ENCODE measurements around the gene ARHGAP12.
A peak's percentile ranks its signal among the peaks of the same experiment; 100 is the strongest.
"Not testable (repeated sequence)": the region's sequence is repeated elsewhere in the genome, so short reads cannot be mapped to it uniquely, and the experiment has no call there.

ARHGAP12 gene, protein sequence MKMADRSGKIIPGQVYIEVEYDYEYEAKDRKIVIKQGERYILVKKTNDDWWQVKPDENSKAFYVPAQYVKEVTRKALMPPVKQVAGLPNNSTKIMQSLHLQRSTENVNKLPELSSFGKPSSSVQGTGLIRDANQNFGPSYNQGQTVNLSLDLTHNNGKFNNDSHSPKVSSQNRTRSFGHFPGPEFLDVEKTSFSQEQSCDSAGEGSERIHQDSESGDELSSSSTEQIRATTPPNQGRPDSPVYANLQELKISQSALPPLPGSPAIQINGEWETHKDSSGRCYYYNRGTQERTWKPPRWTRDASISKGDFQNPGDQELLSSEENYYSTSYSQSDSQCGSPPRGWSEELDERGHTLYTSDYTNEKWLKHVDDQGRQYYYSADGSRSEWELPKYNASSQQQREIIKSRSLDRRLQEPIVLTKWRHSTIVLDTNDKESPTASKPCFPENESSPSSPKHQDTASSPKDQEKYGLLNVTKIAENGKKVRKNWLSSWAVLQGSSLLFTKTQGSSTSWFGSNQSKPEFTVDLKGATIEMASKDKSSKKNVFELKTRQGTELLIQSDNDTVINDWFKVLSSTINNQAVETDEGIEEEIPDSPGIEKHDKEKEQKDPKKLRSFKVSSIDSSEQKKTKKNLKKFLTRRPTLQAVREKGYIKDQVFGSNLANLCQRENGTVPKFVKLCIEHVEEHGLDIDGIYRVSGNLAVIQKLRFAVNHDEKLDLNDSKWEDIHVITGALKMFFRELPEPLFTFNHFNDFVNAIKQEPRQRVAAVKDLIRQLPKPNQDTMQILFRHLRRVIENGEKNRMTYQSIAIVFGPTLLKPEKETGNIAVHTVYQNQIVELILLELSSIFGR

GRCh38 chr10:31928549-31929260, at the start of gene ARHGAP12:
TSS of gene ARHGAP12 (minus strand) at chr10:31928831. CDS start at chr10:31908855, 19,976 bp downstream.
- DNase-seq: peak; percentile 82

GRCh38 chr10:31978156-31978483, 49.5 kb upstream of the ARHGAP12 start:
- DNase-seq: no peak

DNA sequence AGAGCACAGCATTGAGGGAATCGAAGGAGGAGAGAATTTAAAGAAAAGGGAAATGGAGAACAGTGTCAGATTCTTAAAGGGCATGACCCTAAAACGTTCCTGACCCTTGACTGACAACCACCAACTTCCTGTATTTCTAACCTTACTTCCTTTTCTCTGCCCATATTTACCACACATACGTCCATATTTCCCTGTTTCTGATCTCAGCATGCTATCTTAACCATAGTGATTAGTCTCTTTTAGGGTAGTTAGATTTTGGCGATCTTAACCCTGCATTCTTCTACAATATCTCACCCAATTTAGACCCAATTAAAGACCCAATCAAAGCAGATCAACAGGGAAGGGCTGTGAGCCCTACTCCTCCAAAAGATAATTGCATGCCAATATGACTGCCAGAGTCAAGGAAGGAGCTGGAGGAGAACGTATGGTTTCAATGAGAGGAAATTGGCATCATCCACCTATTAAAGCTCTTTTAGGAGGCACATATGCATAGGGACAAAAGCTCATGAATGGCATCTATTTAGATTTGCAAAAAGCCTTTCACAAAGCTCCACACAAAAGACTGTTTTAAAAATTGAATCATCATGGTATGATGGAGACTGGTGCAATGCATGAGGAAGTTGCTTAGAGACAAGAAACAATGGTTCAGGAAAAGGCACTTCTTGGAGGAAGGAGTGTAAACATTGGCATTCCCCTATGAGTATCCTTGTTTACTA, 49.0 kb upstream of the ARHGAP12 start:
- DNase-seq: peak; percentile 10

DNA sequence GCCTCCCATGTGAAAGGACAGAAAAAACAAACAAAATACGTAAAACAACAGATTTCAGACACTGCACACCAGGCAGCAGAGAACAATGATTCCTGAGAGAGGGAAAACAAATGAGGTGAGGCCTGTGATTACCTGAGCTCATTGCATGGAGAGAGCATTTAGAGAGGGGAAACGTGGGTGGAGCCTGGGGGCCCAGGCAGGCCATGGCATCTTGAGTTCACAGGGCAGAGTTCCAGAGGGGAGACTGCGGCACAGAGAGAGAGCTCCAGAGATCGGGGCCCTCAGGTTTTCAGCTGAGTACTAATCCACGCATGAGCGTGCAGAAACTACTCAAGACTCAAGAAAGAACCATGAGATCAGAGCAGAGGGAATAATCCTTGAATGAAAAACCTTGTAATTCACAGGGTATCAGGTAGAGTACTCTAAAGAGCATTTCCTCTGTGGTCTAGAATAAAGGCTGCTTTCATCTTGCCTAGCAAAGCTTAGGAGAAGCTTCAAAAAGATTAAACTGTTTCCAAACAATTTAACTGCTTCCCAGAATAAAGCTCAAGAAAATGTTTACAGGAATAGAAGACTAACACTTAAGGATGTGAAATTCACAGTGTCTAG, 46.6 kb upstream of the ARHGAP12 start:
- no peak for DNase-seq

DNA sequence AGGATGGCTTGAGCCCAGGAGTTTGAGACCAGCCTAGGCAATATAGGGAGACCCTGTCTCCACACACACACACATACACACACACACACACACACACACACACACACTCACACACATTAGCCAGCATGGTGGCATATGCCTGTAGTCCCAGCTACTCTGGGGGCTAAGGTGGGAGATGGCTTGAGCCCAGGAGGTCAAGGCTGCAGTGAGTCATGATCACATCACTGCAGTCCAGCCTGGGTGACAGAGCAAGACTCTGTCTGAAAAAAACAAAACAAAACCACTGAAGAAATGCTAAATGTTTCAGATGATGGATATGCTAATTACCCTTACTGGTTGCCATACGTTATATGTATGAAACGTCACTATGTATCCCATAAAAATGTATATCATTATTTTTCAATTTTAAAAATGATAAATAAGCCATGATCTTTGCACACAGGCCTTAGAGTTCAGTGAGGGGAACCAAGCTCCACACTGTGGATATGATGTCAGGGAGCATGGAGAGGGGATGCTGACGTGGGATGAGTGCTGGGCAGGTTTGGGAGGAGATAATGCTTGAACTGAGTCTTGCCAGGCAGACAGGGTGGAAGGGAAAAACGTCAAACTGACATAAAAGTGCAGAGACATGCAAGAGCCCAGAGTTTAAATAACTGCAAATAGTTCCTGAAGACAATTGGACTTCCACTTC, 45.9 kb upstream of the ARHGAP12 start:
- DNase-seq: no peak

GRCh38 chr10:31972519-31973041, 43.9 kb upstream of the ARHGAP12 start:
- DNase-seq: no peak

GRCh38 chr10:31969847-31970246, 41.2 kb upstream of the ARHGAP12 start:
- not testable (repeated sequence) for DNase-seq

- no peak for DNase-seq
Observed at GRCh38 chr10:31963589-31963980, 35.0 kb upstream of the ARHGAP12 start.

DNA sequence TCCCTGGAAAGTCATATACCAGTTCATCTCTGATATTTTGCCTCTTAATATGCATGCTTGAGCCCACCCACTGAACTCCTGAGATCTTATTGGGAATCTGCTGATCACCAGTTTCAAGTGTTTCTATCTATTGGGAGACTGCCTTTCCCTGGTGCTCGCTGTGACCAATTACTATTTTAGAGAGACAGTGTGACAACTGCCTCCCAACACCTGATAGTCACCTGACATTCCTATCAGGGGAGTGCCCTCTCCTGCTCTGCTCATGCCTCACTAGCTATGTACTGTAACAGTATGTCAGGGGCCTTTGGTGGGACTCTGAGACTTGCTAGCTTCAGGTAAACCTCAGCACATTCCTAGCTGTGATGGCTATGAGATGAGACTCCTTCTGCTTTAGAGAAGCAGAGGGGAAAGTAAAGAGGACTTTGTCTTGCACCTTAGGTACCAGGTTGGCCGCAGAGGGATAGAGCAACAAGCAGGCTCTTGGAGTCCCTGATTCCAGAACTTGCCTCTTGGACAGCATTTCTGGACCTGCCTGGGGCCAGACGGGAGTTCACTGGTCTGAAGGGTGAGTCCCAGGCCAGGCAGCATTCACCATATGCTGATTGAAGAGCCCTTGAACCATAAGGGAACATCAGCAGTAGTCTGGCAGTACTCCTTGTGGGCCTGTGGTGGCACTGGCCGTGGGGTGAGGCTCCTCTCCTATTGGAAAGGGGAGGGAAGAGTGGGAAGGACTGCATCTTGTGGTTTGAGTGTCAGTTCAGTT, 34.4 kb upstream of the ARHGAP12 start:
- no peak for DNase-seq

- peak; percentile 34 for DNase-seq
Observed at GRCh38 chr10:31961277-31962074, 32.8 kb upstream of the ARHGAP12 start.

GRCh38 chr10:31959461-31960173, 31.0 kb upstream of the ARHGAP12 start:
- no peak for DNase-seq

DNA sequence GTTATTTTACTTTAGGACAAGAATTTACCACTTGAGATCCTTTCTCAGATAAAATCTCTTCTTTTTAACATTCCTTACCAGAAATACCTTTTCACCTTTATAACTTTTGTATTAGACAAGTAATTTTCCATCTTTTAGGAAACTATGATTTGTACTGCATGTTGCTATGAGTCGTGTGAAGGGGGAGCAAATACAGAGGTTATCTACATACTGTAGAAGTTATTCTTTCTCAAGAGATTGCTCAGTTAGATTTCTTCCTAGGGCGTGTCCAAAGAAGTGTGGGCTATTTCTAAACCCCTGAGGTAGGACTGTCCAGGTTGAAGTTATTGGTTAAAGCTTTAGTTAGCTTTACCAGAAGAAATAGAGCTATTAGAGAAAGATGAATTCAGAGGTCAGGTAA, 30.2 kb upstream of the ARHGAP12 start:
- DNase-seq: no peak

DNA sequence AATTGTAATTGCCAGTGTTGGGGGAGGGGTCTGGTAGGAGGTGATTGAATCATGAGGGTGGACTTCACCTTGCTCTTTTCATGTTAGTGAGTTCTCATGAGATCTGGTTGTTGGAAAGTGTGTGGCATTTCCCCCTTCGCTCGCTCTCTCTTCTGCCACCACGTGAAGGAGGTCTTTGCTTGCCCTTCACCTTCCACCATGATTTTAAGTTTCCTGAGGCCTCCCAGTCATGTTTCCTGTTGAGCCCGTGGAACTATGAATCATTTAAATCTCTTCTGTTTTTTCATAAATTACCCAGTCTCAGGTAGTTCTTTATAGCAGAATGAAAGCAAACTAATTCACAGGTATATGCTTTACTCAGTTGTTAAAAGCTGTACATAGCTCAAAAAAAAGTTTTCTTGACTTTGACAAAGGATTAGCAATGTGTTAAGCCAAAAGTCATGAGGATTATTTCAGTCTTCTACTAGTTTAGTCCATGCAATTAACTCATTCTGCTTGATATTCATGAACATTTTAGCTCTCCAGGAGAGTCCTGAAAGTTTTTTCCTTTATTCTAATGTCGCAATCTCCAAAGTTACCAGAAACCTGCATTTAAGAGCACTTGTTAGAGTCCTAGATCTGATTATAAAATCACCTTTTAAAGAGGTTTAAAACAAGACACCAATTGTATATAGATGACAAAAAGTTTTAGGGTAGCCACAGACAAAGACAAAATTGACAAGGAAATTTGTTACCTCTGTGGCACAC, 27.7 kb upstream of the ARHGAP12 start:
- DNase-seq: no peak

DNA sequence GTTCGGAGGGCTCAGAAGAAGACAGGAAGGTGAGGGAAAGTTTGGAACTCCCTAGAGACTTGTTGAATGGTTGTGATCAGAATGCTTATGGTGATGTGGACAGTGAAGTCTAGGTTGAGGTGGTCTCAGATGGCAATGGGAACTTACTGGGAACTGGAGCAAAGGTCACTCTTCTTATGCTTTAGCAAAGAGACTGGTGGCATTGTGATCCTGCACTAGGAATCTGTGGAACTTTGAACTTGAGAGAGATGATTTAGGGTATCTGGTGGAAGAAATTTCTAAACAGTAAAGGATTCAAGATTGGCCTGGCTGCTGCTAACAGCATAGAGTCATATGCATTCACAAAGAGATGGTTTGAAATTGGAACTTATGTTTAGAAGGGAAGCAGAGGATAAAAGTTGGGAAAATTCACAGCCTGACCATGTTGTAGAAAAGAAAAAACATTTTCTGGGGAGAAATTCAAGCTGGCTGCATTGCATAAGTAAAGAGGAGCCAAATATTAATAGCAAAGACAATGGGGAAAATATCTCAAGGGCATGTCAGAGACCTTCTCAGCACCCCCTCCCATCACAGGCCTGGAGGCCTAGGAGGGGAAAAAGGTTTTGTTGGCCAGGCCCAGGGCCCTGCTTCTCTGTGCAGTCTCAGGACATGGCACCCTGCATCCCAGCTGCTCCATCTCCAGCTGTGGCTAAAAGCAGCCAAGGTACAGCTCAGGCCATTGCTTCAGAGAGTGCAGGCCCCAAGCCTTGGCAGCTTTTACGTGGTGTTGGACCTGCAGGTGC, 26.0 kb upstream of the ARHGAP12 start:
- no peak for DNase-seq

DNA sequence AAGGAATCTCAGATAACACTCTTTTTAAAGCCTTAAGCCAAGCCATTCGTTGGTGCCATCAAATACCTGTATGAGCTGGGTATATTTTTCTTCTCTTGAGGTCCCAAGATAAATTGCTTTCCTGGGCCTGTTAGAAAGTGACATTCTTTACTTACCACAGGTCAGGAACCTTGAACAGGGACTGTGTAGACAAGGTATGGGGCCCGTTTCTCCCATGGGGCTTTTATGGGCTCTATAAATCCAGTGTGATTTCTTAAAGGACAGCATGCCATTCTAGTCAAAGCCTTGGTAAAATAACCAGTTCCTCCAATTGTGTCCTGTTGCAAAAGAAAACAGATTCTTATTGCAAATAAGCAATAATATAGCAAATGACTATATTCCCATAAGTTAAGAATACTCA, 24.8 kb upstream of the ARHGAP12 start:
- DNase-seq: no peak

DNA sequence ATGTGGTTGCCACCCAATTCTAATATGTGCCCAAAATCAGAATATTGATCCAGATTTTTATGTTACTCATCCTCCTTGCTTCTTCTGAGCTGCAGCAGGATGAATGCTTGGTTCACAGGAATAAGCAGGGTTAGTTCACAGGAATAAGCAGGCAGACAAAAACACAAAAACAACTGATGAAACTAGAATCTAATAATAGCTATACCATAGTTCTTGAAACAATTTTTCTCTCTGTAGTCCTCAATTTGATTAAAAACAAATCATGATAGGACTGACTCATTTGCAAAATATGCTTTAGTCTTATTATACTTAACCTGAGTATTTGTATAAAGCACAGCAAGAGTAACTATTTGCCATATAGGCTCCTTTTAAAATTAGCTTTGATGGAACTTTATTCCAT, 24.4 kb upstream of the ARHGAP12 start:
- DNase-seq: no peak

- no peak for DNase-seq
Observed at GRCh38 chr10:31952066-31952465, 23.4 kb upstream of the ARHGAP12 start.

- peak; percentile 8 for DNase-seq
Observed at GRCh38 chr10:31949266-31949665, 20.6 kb upstream of the ARHGAP12 start.
